HG03378 (cell line): ENCODE data around the gene FBH1.
"Not testable (repeated sequence)": the region's sequence is repeated elsewhere in the genome, so short reads cannot be mapped to it uniquely, and the experiment has no call there.

Source experiments
- ATAC-seq: cut with Tn5 transposase; IDR thresholded peaks from one replicate; pipeline ENCODE4 v1.9.1; 2021; ENCODE audit warnings: mild to moderate bottlenecking, moderate library complexity; ENCODE audit not compliant: unreplicated experiment

The FBH1 gene

DNA sequence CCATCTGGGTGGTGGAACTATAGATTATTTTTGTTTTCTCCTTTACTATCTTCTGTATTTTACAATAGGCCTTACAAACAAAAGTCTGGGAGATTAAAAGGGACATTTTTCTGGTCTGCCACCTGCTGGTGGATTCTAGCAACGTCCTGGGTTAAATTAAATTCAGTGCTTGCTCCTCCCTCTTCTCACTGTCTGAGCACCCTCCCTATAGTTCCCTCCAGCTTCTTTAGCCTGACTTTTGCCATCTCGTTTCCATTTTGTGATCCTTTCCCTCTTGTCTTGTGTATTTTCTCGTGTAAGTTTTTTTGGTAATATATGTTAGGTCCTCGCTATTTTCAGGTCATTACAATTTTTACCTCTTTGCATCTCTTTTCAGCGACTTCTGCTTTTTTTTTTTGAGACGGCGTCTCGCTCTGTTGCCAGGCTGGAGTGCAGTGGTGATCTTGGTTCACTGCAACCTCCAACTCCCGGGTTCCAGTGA, 16.5 kb upstream of the FBH1 start:
- peak; percentile 80 for ATAC-seq

DNA sequence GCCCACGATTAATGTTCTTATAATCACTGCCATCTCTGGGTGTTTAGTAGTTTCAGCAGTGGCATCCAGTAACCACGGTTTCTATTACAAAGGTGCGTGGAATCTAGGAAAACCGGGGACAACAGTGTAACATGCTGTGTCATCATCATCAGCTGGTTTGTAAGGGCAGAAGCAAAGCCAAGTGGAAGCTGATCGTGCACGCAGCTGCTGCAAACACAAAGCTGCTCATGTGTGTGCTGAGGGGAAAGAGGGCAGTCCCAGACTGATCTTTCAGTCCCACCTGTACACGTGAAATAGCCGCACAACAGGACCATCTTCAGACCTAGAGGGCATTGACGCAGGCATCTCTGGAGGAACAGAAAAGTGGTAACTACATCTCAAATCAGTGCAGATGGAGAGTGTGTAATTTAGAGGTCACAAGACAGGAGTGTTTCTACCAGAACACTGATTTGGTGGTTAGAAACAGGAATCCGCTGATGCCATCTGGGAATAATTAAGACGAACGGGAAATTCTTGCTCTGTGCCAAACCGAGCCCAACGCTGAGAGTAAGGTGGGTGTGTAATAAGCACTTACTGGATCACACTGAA, 13.8 kb upstream of the FBH1 start:
- ATAC-seq = no peak

- ATAC-seq = not testable (repeated sequence)
Observed at GRCh38 chr10:5877041-5877440, 13.0 kb upstream of the FBH1 start.

DNA sequence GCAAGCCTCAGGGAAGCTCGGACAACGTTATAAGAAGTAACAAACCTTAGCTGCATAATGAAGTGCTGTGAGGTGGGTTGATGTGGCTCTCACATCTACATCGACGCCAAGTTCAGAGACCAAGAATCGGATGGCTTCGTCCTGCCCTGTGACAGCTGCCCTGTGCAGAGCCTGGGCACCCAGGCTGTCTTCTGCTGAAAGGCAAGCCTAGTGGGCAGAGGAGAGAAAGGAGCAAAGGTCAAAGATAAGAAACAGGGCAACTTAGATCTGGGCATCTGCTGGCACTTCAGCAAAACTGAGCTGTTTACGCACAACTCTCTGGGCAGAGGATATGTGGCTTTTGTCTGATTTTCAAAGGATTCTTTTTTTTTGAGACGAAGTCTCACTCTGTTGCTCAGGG, 7.1 kb upstream of the FBH1 start:
- ATAC-seq = no peak

GRCh38 chr10:5885619-5886018, 4.4 kb upstream of the FBH1 start:
- ATAC-seq = no peak

DNA sequence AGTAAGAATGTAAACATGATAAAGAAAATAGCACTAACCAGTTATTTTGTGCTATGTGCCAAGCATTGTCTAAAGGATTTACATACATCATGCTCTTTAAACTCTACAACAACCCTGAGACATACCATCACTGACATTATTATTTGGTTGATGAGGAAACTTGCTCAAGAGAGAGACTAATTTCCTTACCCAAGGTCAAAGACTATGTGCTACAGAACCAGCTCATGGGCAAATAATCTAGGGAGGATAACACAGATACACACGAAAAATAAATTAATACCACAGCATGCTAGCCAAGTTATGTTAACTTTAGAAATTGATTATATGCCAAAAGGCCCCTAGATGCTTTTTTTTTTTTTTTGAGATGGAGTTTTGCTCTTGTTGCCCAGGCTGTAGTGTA, 3.0 kb upstream of the FBH1 start:
- ATAC-seq = no peak

DNA sequence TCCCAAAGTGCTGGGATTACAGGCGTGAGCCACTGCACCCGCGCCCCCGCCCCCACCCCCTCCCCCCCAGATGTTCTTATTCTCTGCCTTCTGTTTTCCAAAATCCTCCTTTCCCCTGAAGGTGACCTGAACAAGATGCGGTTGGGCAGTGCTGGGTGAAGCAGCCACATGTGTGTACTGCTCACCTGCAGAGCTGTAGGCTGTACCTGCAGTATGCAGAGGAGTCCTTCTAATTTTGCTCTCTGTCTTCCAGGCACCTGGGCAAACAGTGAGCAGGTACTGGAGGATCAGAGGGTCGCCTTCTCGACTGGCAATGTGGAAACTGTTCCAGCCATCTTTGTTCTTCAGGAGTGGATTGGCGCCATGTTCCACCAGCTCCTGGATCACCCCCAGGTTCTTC, 2.4 kb upstream of the FBH1 start:
- ATAC-seq = no peak

DNA sequence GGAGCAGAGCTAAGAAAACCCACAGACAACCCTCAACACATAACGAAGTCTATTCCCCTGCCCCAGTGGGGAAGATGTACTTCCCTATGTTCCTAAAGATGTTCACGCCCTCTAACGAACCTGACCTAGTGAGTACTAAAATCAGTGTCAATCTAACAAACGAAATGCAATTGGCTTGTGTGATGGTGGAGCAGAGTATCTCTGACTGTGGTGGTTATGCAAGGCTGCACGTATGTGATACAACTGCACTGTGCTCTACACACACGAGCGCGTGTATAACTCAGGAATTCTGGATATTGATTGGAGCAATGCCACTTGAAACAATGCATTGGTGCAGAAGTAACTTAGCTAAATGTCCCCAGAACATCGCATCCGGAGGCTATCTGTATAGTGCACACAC, 1.7 kb upstream of the FBH1 start:
- ATAC-seq = no peak

- no peak for ATAC-seq
Observed at GRCh38 chr10:5888843-5889623, 1.0 kb upstream of the FBH1 start.

- ATAC-seq = peak; percentile 1
Observed at GRCh38 chr10:5890452-5890915, 441 bp downstream of the FBH1 start.

GRCh38 chr10:5891009-5891408, 966 bp downstream of the FBH1 start:
- no peak for ATAC-seq

DNA sequence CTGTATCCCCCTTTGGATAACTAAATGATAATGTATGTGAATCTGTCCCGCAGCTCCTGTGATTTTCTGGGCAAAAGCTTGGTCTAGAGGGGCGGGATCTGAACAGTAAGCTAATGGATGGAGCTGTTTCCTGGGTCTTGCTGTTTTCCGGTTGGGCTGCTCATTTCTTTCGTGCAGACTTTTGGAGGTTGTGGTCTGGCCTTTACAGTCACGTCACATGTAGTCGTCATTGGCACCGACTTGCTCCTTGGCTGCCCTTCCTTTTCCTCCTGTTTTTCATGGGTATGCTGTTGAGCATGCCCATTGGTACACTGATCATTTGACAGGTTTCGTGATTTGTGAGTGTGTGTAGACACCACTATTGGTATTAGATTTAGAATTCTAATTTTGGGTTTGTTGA, 2.0 kb downstream of the FBH1 start:
- no peak for ATAC-seq

GRCh38 chr10:5893321-5893720, 3.3 kb downstream of the FBH1 start:
- ATAC-seq = no peak

DNA sequence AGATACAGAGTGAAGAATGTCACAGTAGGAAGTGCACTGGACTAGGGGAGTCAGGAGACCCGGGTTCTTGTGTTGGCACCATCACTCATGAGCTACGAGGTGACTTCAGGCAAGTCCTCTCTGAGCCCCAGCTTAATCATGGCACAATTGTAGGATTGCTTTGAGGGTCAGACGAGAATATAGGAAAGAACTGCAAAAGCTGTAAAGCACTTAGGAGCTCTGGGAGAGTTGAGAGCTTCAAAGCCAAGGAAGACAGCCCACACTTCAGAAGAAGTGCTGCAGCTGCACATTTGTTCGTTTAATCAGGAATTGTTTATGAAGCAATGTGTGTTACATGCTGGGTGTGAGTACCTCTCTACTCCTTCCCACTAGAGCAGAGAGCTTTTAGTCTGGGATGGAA, 4.4 kb downstream of the FBH1 start:
- no peak for ATAC-seq

DNA sequence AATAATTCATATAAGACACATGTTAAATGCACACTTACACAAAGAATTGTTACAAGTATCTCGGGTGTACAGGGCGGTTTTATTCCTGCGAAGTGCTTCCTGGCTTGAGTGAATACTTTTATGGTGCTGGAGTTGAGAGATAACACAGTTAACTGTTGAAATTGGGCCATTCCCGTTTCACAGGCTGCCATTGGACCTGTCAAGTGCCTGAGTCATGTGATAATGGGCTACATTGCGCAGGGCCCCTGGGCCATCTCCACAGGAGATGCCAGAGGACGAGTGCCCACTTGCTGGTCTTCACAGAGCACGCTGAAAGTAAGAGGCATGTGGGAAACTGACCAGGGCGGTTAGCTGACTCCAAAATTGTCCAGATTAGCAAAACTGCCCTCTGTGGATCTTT, 4.8 kb downstream of the FBH1 start:
- no peak for ATAC-seq

- no peak for ATAC-seq
Observed at GRCh38 chr10:5895365-5895764, 5.3 kb downstream of the FBH1 start.

DNA sequence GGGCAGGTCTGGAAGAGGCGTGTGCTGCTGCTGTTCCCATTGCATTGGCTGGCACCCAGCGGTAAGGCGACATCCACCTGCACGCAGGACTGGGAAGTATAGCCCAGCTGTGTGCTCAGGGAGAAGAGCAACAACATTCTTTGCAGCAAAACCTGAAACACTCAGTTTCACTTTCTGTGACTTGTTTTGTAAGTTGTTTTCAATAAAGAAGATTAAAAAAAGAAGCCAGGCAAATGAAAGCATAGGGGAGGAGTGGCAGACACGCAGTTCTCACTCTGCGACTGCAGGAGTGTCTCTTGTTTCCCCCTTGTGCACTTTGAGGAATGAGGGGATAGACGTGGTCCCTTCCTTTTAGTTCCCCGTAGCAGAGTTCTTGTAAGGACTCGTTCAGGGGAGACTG, 5.8 kb downstream of the FBH1 start:
- peak; percentile 55 for ATAC-seq

GRCh38 chr10:5896208-5897052, 6.4 kb downstream of the FBH1 start:
- no peak for ATAC-seq

- ATAC-seq = no peak
Observed at GRCh38 chr10:5897053-5897340, 7.0 kb downstream of the FBH1 start.

GRCh38 chr10:5897504-5897903, 7.5 kb downstream of the FBH1 start:
- ATAC-seq = no peak

DNA sequence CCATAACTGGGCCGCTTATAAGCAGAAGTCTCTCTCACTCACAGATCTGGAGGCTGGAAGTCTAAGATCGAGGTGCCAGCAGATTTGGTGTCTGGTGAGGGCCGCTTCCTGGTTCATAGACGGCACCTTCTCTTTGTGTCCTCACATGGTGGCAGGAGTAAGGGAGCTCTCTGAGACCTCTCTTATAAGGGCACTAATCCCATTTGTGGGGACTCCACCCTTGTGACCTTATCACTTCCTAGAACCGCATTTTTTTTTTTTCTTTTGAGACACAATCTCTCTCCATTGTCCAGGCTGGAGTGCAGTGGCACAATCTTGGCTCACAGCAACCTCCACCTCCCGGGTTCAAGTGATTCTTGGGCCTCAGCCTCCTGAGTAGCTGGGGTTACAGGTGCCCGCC, 8.1 kb downstream of the FBH1 start:
- ATAC-seq = no peak

GRCh38 chr10:5900247-5900646, 10.2 kb downstream of the FBH1 start:
- ATAC-seq = no peak
